Activated T-cell treated with anti-CD3 and anti-CD28 coated beads, Interleukin-2, amount 50 U/mL, for 24 hours (primary cell): ENCODE results near the gene RBMS1.

Source experiments
- DNase-seq: peaks from one replicate; pipeline ENCODE4 v3.0.0-alpha.2; 2020
- H3K27ac Mint-ChIP-seq: 2 replicates; pipeline ENCODE4 v1.8.0; 2020; ENCODE audit warnings: mild to moderate bottlenecking, mixed read lengths
- H3K27me3 Mint-ChIP-seq: 2 replicates; pipeline ENCODE4 v1.8.0; 2020; ENCODE audit warnings: mixed read lengths
- H3K36me3 Mint-ChIP-seq: 2 replicates; pipeline ENCODE4 v1.8.0; 2020; ENCODE audit warnings: low read depth, mixed read lengths
- H3K4me1 Mint-ChIP-seq: 2 replicates; pipeline ENCODE4 v1.8.0; 2020; ENCODE audit warnings: low read depth, mixed read lengths
- H3K4me3 Mint-ChIP-seq: 2 replicates; pipeline ENCODE4 v1.8.0; 2020; ENCODE audit warnings: mild to moderate bottlenecking, moderate library complexity, mixed read lengths
- H3K9me3 Mint-ChIP-seq: 2 replicates; pipeline ENCODE4 v1.8.0; 2020; ENCODE audit warnings: mixed read lengths

Gene RBMS1

DNA sequence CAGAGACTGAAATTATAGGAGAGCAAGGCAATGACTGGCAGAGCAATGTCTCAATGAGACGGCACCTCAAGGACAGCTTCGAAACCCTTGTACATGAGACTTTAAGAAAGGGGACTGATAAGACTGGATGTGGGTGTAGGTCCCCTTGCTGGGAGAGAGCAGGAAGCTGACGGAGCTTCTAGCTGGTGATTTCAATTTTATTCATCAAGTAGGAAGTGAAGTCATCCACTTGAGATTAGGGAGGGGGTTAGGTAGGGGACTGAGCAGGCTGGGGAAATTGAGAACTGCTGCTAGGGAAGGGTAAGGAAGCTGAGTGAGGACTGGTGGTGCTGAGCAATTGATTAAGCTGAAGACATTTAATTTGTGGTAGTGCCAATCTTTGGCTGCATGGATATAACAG, 194.1 kb downstream of the RBMS1 start:
- H3K36me3 Mint-ChIP-seq = peaks cover 87% of the 10 kb centered on the region
- peak overlapping the region; percentile 2 for H3K4me3 Mint-ChIP-seq
- H3K4me1 Mint-ChIP-seq = peaks cover 87% of the 10 kb centered on the region
- H3K9me3 Mint-ChIP-seq = peaks cover 6% of the 10 kb centered on the region
- H3K27me3 Mint-ChIP-seq = no peaks in the 10 kb centered on the region
- DNase-seq = no peak
- H3K27ac Mint-ChIP-seq = peak overlapping the region; percentile 87

GRCh38 chr2:160298960-160299359, 194.6 kb downstream of the RBMS1 start:
- Mint-ChIP-seq H3K9me3 (peaks cover 8% of the 10 kb centered on the region), H3K27me3 (no peaks in the 10 kb centered on the region), H3K36me3 (peaks cover 89% of the 10 kb centered on the region), H3K4me3 (no peak overlapping the region), H3K27ac (peak overlapping the region; percentile 87), H3K4me1 (peaks cover 91% of the 10 kb centered on the region)
- no peak for DNase-seq

GRCh38 chr2:160295519-160296207, 197.9 kb downstream of the RBMS1 start:
- Mint-ChIP-seq H3K36me3 (peaks cover 97% of the 10 kb centered on the region), H3K4me3 (peak overlapping the region; percentile 4), H3K9me3 (peaks cover 8% of the 10 kb centered on the region), H3K27ac (peak overlapping the region; percentile 87), H3K4me1 (peaks cover 96% of the 10 kb centered on the region), H3K27me3 (no peaks in the 10 kb centered on the region)
- no peak for DNase-seq

- H3K9me3 Mint-ChIP-seq = peaks cover 8% of the 10 kb centered on the region
- H3K27me3 Mint-ChIP-seq = no peaks in the 10 kb centered on the region
- H3K27ac Mint-ChIP-seq = peak overlapping the region; percentile 87
- H3K36me3 Mint-ChIP-seq = peaks cover 97% of the 10 kb centered on the region
- peak overlapping the region; percentile 16 for H3K4me3 Mint-ChIP-seq
- no peak for DNase-seq
- peaks cover 95% of the 10 kb centered on the region for H3K4me1 Mint-ChIP-seq
Measured at GRCh38 chr2:160294889-160295288, 198.7 kb downstream of the RBMS1 start.

DNA sequence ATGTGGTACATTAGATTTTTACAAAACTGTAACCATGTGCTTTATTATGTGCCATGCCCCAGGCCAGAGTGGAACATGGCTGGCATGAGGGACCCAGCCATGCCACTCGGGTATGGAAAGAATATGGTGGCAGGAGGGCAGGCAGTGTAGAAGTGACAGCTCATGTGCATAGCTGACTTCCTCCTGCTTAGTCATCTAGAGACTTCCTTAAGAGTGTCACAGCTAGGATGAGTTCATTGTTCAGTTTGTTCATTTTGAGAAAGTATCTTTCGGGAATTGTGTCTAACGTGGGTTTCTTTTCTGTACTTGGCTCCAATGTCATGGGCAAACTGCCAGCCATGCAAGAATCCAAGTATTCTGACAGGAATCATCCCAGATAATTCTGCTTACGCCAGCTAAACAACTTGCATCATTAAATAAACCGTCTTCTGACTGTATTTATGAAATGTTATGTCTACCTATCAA, 199.2 kb downstream of the RBMS1 start:
- H3K4me3 Mint-ChIP-seq = peak overlapping the region; percentile 16
- peak; percentile 54 for DNase-seq
- peak overlapping the region; percentile 87 for H3K27ac Mint-ChIP-seq

DNA sequence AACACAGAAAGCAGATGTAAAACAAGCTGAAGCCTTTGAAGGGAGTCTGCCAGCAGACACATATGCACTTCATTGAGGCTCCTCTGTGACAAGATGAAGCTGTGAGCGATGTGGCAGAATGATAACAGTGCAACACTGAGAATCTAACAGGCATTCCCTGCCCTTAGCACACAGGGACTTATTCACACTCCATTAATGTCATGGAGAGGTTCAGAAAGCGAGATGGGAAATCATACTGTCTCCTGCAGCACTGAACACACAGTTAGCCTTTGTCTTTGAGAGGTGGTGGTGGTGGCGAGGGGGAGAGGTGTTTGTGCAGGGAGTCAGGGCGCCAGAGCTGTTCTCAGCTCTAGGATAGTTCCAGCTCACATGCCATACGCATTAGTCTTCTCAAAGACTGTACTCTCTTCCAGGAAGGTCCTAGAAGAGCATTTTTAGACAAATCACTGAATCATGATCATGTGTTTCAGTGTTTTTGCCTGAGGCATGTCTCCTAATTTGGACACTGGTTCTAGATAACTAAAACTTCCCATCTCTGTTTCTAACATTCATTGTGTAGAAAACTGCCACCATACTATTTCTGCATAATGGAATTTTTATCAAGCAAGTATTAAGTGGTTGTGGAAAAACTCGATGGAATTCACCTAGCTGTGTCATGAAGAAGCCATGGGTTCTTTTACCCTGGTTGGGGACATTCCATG, 200.1 kb downstream of the RBMS1 start:
- no peak for DNase-seq
- Mint-ChIP-seq H3K4me1 (peaks cover 88% of the 10 kb centered on the region), H3K36me3 (peaks cover 97% of the 10 kb centered on the region)

More for the DNA sequence above, 199.2 kb downstream of the RBMS1 start:
- Mint-ChIP-seq H3K4me1 (peaks cover 91% of the 10 kb centered on the region), H3K27me3 (no peaks in the 10 kb centered on the region), H3K36me3 (peaks cover 97% of the 10 kb centered on the region), H3K9me3 (peaks cover 8% of the 10 kb centered on the region)

DNA sequence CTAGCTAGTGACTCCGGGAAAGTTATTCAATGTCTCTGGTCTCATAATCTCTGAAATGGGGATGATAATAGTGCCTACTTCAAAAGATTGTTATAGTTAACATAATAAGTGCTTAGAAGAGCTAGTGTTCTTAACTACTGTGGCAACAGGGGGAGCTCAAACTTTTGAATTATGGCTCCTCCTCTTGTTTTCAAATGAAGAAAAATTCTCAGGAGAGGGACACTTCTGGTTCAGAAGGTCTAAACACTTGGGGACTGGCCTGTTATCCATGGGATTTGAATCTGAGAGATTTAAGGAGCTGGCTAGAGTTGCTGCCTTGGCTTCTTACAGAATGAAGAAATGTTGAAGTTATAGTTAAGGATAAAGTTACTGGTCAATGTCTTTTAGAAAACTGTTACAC, 201.4 kb downstream of the RBMS1 start:
- Mint-ChIP-seq H3K4me3 (no peak overlapping the region), H3K36me3 (peaks cover 93% of the 10 kb centered on the region), H3K27me3 (no peaks in the 10 kb centered on the region), H3K9me3 (peaks cover 4% of the 10 kb centered on the region), H3K4me1 (peaks cover 81% of the 10 kb centered on the region), H3K27ac (peak overlapping the region; percentile 87)
- DNase-seq = no peak

More for the DNA sequence above, 200.1 kb downstream of the RBMS1 start:
- peaks cover 8% of the 10 kb centered on the region for H3K9me3 Mint-ChIP-seq
- no peaks in the 10 kb centered on the region for H3K27me3 Mint-ChIP-seq
- peak overlapping the region; percentile 87 for H3K27ac Mint-ChIP-seq
- no peak overlapping the region for H3K4me3 Mint-ChIP-seq

DNA sequence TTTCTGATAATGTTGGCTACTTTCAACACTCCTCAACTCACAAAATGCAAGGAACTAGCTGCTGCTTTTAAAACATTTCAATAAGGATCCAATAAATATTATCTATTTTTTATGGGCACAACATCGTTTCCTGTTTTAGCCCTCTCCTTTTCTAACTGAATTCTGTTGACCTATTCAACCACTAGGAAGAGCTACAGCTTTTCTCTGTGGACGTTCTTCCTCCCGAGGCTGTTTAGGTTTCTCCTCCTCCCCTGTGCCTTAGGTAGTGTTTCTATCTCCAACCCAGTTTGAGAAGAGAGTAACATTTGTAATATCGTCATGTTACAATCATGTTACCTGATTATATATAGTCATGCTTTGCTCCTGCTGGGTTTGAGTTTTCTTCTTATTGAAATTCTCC, 202.2 kb downstream of the RBMS1 start:
- H3K9me3 Mint-ChIP-seq = peaks cover 4% of the 10 kb centered on the region
- H3K36me3 Mint-ChIP-seq = peaks cover 93% of the 10 kb centered on the region
- peaks cover 73% of the 10 kb centered on the region for H3K4me1 Mint-ChIP-seq
- H3K27ac Mint-ChIP-seq = peak overlapping the region; percentile 17
- no peaks in the 10 kb centered on the region for H3K27me3 Mint-ChIP-seq
- DNase-seq = no peak
- H3K4me3 Mint-ChIP-seq = no peak overlapping the region

DNA sequence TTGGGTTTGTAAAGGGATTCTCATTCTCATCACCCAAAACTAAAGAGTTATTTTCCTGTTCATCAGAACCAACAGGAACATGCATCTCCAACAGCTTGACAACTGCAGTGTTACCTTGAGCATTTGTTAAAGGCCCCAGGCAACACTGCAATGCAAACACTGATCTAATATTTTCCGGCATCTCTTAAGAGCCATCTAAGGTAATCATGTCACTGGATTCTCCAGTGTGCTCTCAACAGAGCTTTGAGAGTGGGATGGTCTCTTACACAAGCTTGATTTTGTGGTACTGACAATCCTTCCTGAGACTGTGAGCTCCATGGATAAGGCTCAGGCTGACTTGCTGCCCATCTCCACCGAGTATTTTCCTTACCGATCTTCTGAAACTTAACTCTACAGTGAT, 203.0 kb downstream of the RBMS1 start:
- H3K27me3 Mint-ChIP-seq = no peaks in the 10 kb centered on the region
- no peak for DNase-seq
- H3K9me3 Mint-ChIP-seq = peaks cover 4% of the 10 kb centered on the region
- no peak overlapping the region for H3K4me3 Mint-ChIP-seq
- H3K36me3 Mint-ChIP-seq = peaks cover 89% of the 10 kb centered on the region
- peaks cover 65% of the 10 kb centered on the region for H3K4me1 Mint-ChIP-seq
- peak overlapping the region; percentile 30 for H3K27ac Mint-ChIP-seq

DNA sequence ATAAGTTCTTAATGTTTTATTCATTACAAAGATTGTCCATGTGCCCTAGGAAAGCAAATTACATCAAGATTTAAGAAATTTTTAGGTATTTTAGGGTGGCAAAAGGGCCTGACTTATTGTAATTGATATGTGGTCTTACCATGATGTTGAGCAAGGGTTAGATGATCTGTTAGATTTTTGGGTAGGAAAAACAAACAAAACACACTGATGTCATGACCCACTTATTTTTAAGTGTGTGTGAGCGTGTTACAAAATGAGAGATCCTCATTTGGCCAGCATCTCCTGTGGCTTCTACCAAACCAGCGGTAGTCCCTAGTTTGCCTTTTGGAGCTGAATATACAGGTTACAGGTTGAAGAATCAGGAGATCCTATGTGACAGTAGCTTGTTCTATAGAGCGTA, 203.8 kb downstream of the RBMS1 start:
- H3K9me3 Mint-ChIP-seq = peaks cover 4% of the 10 kb centered on the region
- H3K4me3 Mint-ChIP-seq = no peak overlapping the region
- peak overlapping the region; percentile 28 for H3K27ac Mint-ChIP-seq
- H3K36me3 Mint-ChIP-seq = peaks cover 87% of the 10 kb centered on the region
- peaks cover 57% of the 10 kb centered on the region for H3K4me1 Mint-ChIP-seq
- no peak for DNase-seq
- H3K27me3 Mint-ChIP-seq = no peaks in the 10 kb centered on the region

DNA sequence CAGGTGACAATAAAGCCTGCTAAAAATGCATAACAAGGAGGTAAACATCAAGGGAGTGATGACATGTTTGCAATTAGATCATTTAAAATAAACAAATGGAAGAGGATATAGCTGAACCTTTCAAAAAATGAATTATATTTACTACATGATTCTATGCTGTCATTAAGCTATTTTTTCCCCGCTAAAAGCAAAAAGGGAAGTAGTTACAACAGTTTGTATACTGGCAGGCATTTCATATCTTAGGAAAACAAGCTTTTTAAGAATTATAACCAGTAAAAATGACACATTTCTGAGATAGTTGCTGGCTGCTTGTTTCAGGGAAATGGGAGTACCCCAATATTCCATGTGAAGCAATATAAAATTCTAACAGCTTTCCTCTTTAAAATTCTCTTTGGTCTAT, 204.5 kb downstream of the RBMS1 start:
- no peak overlapping the region for H3K4me3 Mint-ChIP-seq

GRCh38 chr2:160288324-160288723, 205.3 kb downstream of the RBMS1 start:
- H3K27me3 Mint-ChIP-seq = no peaks in the 10 kb centered on the region
- peak overlapping the region; percentile 78 for H3K27ac Mint-ChIP-seq
- peaks cover 46% of the 10 kb centered on the region for H3K4me1 Mint-ChIP-seq
- peaks cover 85% of the 10 kb centered on the region for H3K36me3 Mint-ChIP-seq
- no peaks in the 10 kb centered on the region for H3K9me3 Mint-ChIP-seq
- H3K4me3 Mint-ChIP-seq = no peak overlapping the region
- no peak for DNase-seq

More for the DNA sequence above, 204.5 kb downstream of the RBMS1 start:
- Mint-ChIP-seq H3K9me3 (no peaks in the 10 kb centered on the region), H3K36me3 (peaks cover 87% of the 10 kb centered on the region), H3K4me1 (peaks cover 54% of the 10 kb centered on the region), H3K27ac (peak overlapping the region; percentile 78), H3K27me3 (no peaks in the 10 kb centered on the region)
- no peak for DNase-seq

- H3K4me3 Mint-ChIP-seq = no peak overlapping the region
- DNase-seq = no peak
- H3K36me3 Mint-ChIP-seq = peaks cover 84% of the 10 kb centered on the region
- no peak overlapping the region for H3K27ac Mint-ChIP-seq
- no peaks in the 10 kb centered on the region for H3K9me3 Mint-ChIP-seq
- H3K27me3 Mint-ChIP-seq = no peaks in the 10 kb centered on the region
- H3K4me1 Mint-ChIP-seq = peaks cover 37% of the 10 kb centered on the region
Measured at GRCh38 chr2:160287476-160287875, 206.1 kb downstream of the RBMS1 start.

- Mint-ChIP-seq H3K4me3 (no peak overlapping the region), H3K27ac (no peak overlapping the region), H3K27me3 (no peaks in the 10 kb centered on the region), H3K9me3 (no peaks in the 10 kb centered on the region), H3K36me3 (peaks cover 84% of the 10 kb centered on the region), H3K4me1 (peaks cover 37% of the 10 kb centered on the region)
- DNase-seq = no peak
Measured at GRCh38 chr2:160286551-160286950, 207.1 kb downstream of the RBMS1 start.

- no peak overlapping the region for H3K4me3 Mint-ChIP-seq
- no peak for DNase-seq
- peaks cover 81% of the 10 kb centered on the region for H3K36me3 Mint-ChIP-seq
- H3K27ac Mint-ChIP-seq = no peak overlapping the region
- no peaks in the 10 kb centered on the region for H3K27me3 Mint-ChIP-seq
- peaks cover 37% of the 10 kb centered on the region for H3K4me1 Mint-ChIP-seq
- no peaks in the 10 kb centered on the region for H3K9me3 Mint-ChIP-seq
Measured at GRCh38 chr2:160283675-160284074, 209.9 kb downstream of the RBMS1 start.
